ENCODE measurements around the gene PRDX5. TPM values are rescaled to one million over a fixed set of nuclear protein-coding genes. Genes with fewer than 3 reads are reported as not detected.

Gene PRDX5
- total and polyA plus RNA-seq, 2 donors from 2014 or later = 192 to 1,026 TPM

DNA sequence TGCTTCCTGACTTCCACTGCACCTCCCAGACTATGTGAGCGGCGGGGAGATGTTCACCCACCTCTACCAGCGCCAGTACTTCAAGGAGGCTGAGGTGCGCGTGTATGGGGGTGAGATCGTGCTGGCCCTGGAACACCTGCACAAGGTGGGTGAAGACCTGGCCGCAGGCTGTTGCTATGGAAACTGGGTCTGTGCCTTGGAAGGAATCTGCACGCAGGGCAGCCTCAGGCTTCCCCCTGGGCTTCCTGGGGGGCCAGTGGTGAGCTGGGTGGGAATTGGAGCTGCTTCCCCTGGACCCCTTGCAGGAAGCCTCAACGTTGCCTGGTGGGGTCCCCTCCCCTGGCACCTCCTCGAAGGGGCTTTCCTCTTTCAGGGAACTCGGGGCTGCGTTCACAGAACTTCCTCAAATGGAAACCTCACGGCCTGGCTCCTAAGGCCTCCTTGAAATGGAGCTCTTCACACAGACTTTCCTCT, 42.6 kb downstream of the PRDX5 start:
- Histone ChIP-seq H3K4me3 (ENCODE audit: low read length in 3 of 3) (no peak overlapping the region), H3K9me3 (ENCODE audit: control insufficient read depth in 2 of 3, insufficient read depth in 1 of 3, low read length in 3 of 3) (no peaks in the 10 kb centered on the region), H3K27me3 (ENCODE audit: control insufficient read depth, insufficient read depth, low read length) (no peaks in the 10 kb centered on the region), H3K4me1 (ENCODE audit: control insufficient read depth in 2 of 3, insufficient read depth in 2 of 3, low read depth in 1 of 3, low read length in 3 of 3) (peaks cover 0 to 19% (median 5%) of the 10 kb centered on the region in 3 donors), H3K36me3 (ENCODE audit: control insufficient read depth in 2 of 3, insufficient read depth in 3 of 3, low read length in 3 of 3) (peaks cover 0 to 10% (median 0%) of the 10 kb centered on the region in 3 donors), H3K9ac (ENCODE audit: low read length in 3 of 3) (no peak overlapping the region), H3K27ac (ENCODE audit: low read depth in 2 of 2, low read length in 2 of 2) (no peak overlapping the region)
- DNase-seq (peak in 1 of 5 donors; percentile 67), FAIRE-seq (no peak)
- TF ChIP-seq, protein P1, sequence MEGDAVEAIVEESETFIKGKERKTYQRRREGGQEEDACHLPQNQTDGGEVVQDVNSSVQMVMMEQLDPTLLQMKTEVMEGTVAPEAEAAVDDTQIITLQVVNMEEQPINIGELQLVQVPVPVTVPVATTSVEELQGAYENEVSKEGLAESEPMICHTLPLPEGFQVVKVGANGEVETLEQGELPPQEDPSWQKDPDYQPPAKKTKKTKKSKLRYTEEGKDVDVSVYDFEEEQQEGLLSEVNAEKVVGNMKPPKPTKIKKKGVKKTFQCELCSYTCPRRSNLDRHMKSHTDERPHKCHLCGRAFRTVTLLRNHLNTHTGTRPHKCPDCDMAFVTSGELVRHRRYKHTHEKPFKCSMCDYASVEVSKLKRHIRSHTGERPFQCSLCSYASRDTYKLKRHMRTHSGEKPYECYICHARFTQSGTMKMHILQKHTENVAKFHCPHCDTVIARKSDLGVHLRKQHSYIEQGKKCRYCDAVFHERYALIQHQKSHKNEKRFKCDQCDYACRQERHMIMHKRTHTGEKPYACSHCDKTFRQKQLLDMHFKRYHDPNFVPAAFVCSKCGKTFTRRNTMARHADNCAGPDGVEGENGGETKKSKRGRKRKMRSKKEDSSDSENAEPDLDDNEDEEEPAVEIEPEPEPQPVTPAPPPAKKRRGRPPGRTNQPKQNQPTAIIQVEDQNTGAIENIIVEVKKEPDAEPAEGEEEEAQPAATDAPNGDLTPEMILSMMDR (IDR thresholded peaks at IDR 0.05; ENCODE audit: borderline replicate concordance, extremely low read depth, insufficient read depth) = no peak
- intact Hi-C loops (cut with DNase I) = no loop called here

DNA sequence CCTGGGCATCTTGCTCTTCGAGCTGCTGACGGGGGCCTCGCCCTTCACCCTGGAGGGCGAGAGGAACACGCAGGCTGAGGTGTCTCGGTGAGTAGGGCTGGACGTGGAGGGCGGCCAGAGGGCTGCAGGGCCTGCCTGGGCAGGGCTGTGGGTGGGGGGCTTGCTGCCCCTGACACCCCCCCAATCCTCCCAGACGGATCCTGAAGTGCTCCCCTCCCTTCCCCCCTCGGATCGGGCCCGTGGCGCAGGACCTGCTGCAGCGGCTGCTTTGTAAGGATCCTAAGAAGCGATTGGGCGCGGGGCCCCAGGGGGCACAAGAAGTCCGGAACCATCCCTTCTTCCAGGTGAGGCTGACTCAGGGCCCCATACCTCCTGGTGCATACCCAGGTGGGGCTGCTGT, 43.7 kb downstream of the PRDX5 start:
- Histone ChIP-seq H3K27ac (ENCODE audit: low read depth in 2 of 2, low read length in 2 of 2) (no peak overlapping the region), H3K9me3 (ENCODE audit: control insufficient read depth in 2 of 3, insufficient read depth in 1 of 3, low read length in 3 of 3) (no peaks in the 10 kb centered on the region), H3K4me1 (ENCODE audit: control insufficient read depth in 2 of 3, insufficient read depth in 2 of 3, low read depth in 1 of 3, low read length in 3 of 3) (peaks cover 0 to 18% (median 5%) of the 10 kb centered on the region in 3 donors), H3K9ac (ENCODE audit: low read length in 3 of 3) (no peak overlapping the region), H3K27me3 (ENCODE audit: control insufficient read depth, insufficient read depth, low read length) (no peaks in the 10 kb centered on the region), H3K36me3 (ENCODE audit: control insufficient read depth in 2 of 3, insufficient read depth in 3 of 3, low read length in 3 of 3) (peaks cover 0 to 12% (median 3%) of the 10 kb centered on the region in 3 donors), H3K4me3 (ENCODE audit: low read length in 3 of 3) (no peak overlapping the region)
- FAIRE-seq = no peak
- intact Hi-C loops (cut with DNase I) = no loop called here
- no peak for DNase-seq
- TF ChIP-seq, protein P1 (IDR thresholded peaks at IDR 0.05; ENCODE audit: borderline replicate concordance, extremely low read depth, insufficient read depth) = no peak

GRCh38 chr11:64362339-64362738, 44.4 kb downstream of the PRDX5 start:
- no peak overlapping the region for H3K9ac ChIP-seq (ENCODE audit: low read length in 3 of 3)
- H3K36me3 ChIP-seq (ENCODE audit: control insufficient read depth in 2 of 3, insufficient read depth in 3 of 3, low read length in 3 of 3) = peaks cover 0 to 12% (median 4%) of the 10 kb centered on the region in 3 donors
- DNase-seq = no peak
- H3K27me3 ChIP-seq (ENCODE audit: control insufficient read depth, insufficient read depth, low read length) = no peaks in the 10 kb centered on the region
- TF ChIP-seq, protein P1 (IDR thresholded peaks at IDR 0.05; ENCODE audit: borderline replicate concordance, extremely low read depth, insufficient read depth) = no peak
- no peaks in the 10 kb centered on the region for H3K9me3 ChIP-seq (ENCODE audit: control insufficient read depth in 2 of 3, insufficient read depth in 1 of 3, low read length in 3 of 3)
- no peak for FAIRE-seq
- no peak overlapping the region for H3K4me3 ChIP-seq (ENCODE audit: low read length in 3 of 3)
- intact Hi-C loops (cut with DNase I) = no loop called here
- peaks cover 0 to 18% (median 5%) of the 10 kb centered on the region in 3 donors for H3K4me1 ChIP-seq (ENCODE audit: control insufficient read depth in 2 of 3, insufficient read depth in 2 of 3, low read depth in 1 of 3, low read length in 3 of 3)
- H3K27ac ChIP-seq (ENCODE audit: low read depth in 2 of 2, low read length in 2 of 2) = no peak overlapping the region

DNA sequence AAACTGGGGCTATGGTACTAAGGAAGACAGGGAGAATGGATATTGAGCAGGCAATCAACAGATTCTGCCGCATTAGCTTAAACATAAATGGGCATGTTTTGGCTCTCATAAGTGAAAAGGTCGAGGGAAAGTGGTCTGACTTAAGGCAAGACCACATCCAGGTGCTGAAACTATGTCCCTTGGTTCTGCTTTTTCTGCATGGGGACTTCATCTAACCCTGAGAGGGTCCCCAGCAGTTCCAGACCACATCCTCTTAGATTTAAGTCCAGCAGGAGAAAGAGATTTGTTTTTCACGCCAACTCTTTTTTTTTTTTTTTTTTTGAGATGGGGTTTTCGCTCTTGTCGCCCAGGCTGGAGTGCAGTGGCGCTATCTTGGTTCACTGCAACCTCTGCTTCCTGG, 46.5 kb downstream of the PRDX5 start:
- H3K36me3 ChIP-seq (ENCODE audit: control insufficient read depth in 2 of 3, insufficient read depth in 3 of 3, low read length in 3 of 3) = peaks cover 0 to 12% (median 4%) of the 10 kb centered on the region in 3 donors
- FAIRE-seq = no peak
- no peak overlapping the region for H3K27ac ChIP-seq (ENCODE audit: low read depth in 2 of 2, low read length in 2 of 2)
- no peaks in the 10 kb centered on the region for H3K27me3 ChIP-seq (ENCODE audit: control insufficient read depth, insufficient read depth, low read length)
- H3K9me3 ChIP-seq (ENCODE audit: control insufficient read depth in 2 of 3, insufficient read depth in 1 of 3, low read length in 3 of 3) = no peaks in the 10 kb centered on the region
- no peak overlapping the region for H3K4me3 ChIP-seq (ENCODE audit: low read length in 3 of 3)
- peaks cover 0 to 9% (median 0%) of the 10 kb centered on the region in 3 donors for H3K4me1 ChIP-seq (ENCODE audit: control insufficient read depth in 2 of 3, insufficient read depth in 2 of 3, low read depth in 1 of 3, low read length in 3 of 3)
- intact Hi-C loops (cut with DNase I) = no loop called here
- H3K9ac ChIP-seq (ENCODE audit: low read length in 3 of 3) = no peak overlapping the region
- TF ChIP-seq, protein P1 (IDR thresholded peaks at IDR 0.05; ENCODE audit: borderline replicate concordance, extremely low read depth, insufficient read depth) = no peak
- DNase-seq = no peak

Data from kidney (tissue), 14 donors.